HG03457 (cell line): ENCODE results near the gene ABCC1.
"Not testable (repeated sequence)": the region's sequence is repeated elsewhere in the genome, so short reads cannot be mapped to it uniquely, and the experiment has no call there.

ENCODE experiments used
- ATAC-seq: cut with Tn5 transposase; IDR thresholded peaks from one replicate; pipeline ENCODE4 v1.9.1; 2021; ENCODE audit warnings: moderate number of reproducible peaks; ENCODE audit not compliant: unreplicated experiment

The ABCC1 gene

GRCh38 chr16:15949210-15950160 is at the start of gene ABCC1:
ABCC1 (plus strand) TSS chr16:15949616; CDS start chr16:15949752, 136 bp downstream.
- no peak for ATAC-seq

GRCh38 chr16:15900357-15900756 is 49.1 kb upstream of the ABCC1 start:
- no peak for ATAC-seq

- no peak for ATAC-seq
These were observed 48.4 kb upstream of the ABCC1 start for GRCh38 chr16:15900901-15901500.

GRCh38 chr16:15903960-15904359 is 45.5 kb upstream of the ABCC1 start:
- no peak for ATAC-seq

- ATAC-seq = no peak
These were observed 43.0 kb upstream of the ABCC1 start for GRCh38 chr16:15906439-15906838.

GRCh38 chr16:15907863-15908478 is 41.4 kb upstream of the ABCC1 start:
- ATAC-seq = peak; percentile 95

- ATAC-seq = no peak
These were observed 38.2 kb upstream of the ABCC1 start for GRCh38 chr16:15911198-15911597.

- ATAC-seq = no peak
These were observed 36.2 kb upstream of the ABCC1 start for GRCh38 chr16:15913046-15913698.

- no peak for ATAC-seq
These were observed 33.8 kb upstream of the ABCC1 start for GRCh38 chr16:15915555-15916081.

- ATAC-seq = no peak
These were observed 33.1 kb upstream of the ABCC1 start for GRCh38 chr16:15916323-15916722.

- ATAC-seq = not testable (repeated sequence)
These were observed 31.1 kb upstream of the ABCC1 start for GRCh38 chr16:15918314-15918713.

GRCh38 chr16:15919331-15919730 is 30.1 kb upstream of the ABCC1 start:
- ATAC-seq = no peak

- no peak for ATAC-seq
These were observed 24.4 kb upstream of the ABCC1 start for GRCh38 chr16:15924996-15925395.

- no peak for ATAC-seq
These were observed 23.8 kb upstream of the ABCC1 start for GRCh38 chr16:15925631-15926030.

GRCh38 chr16:15928261-15929104 is 20.9 kb upstream of the ABCC1 start:
- no peak for ATAC-seq

GRCh38 chr16:15932939-15933338 is 16.5 kb upstream of the ABCC1 start:
- ATAC-seq = no peak

- no peak for ATAC-seq
These were observed 15.6 kb upstream of the ABCC1 start for GRCh38 chr16:15933781-15934180.

- ATAC-seq = no peak
These were observed 14.4 kb upstream of the ABCC1 start for GRCh38 chr16:15934991-15935390.

- ATAC-seq = not testable (repeated sequence)
These were observed 12.6 kb upstream of the ABCC1 start for GRCh38 chr16:15936809-15937208.
